ENCODE results near the gene SECISBP2L.
"Not testable (repeated sequence)": the region's sequence is repeated elsewhere in the genome, so short reads cannot be mapped to it uniquely, and the experiment has no call there.

SECISBP2L gene, protein sequence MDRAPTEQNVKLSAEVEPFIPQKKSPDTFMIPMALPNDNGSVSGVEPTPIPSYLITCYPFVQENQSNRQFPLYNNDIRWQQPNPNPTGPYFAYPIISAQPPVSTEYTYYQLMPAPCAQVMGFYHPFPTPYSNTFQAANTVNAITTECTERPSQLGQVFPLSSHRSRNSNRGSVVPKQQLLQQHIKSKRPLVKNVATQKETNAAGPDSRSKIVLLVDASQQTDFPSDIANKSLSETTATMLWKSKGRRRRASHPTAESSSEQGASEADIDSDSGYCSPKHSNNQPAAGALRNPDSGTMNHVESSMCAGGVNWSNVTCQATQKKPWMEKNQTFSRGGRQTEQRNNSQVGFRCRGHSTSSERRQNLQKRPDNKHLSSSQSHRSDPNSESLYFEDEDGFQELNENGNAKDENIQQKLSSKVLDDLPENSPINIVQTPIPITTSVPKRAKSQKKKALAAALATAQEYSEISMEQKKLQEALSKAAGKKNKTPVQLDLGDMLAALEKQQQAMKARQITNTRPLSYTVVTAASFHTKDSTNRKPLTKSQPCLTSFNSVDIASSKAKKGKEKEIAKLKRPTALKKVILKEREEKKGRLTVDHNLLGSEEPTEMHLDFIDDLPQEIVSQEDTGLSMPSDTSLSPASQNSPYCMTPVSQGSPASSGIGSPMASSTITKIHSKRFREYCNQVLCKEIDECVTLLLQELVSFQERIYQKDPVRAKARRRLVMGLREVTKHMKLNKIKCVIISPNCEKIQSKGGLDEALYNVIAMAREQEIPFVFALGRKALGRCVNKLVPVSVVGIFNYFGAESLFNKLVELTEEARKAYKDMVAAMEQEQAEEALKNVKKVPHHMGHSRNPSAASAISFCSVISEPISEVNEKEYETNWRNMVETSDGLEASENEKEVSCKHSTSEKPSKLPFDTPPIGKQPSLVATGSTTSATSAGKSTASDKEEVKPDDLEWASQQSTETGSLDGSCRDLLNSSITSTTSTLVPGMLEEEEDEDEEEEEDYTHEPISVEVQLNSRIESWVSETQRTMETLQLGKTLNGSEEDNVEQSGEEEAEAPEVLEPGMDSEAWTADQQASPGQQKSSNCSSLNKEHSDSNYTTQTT

DNA sequence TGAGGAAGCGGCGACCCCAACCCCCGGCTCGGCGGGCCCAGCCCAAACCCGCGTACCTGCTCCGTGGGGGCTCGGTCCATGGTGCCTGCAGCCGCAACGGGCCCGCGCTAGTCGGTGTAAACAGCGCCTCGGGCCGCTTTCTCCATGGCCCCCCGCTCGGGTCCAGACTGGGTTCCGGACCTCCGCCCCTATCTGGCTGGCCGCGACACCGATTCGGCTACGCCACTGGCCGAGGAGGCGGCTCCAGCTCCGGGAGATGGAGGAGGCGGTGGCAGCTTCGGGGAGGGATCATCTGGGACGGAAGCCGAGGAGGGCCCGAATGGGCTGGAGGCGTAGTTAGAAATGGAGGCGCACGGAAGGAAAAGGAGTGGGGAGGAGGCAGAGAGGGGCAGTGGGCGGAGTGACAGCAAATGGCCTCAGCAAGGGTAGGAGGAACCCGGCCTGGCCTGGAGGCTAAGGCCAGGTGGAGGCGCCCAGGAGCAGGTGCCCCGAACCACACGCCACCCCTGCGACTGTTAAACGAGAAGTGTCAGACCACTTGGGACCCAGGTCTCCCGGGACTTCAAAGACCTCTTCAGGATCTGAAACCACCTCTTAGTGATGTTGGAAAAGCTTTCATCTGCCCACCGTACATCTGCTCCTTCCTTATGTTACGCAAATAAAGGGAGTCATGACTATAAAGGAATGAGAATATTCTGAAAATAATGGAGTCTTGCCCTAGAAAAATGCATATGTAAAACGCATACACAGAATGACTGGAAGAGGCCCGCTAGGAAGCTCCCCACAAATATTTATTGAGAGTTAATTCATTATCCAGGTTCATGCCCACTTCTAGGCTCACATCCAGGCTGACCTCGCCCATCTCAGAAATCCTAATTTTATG is at the start of gene SECISBP2L:
Gene SECISBP2L (minus strand): TSS at position 227 of the 883 bp plus-strand sequence. CDS start 147 bp downstream, at position 80.
- FAIRE-seq: no peak

DNA sequence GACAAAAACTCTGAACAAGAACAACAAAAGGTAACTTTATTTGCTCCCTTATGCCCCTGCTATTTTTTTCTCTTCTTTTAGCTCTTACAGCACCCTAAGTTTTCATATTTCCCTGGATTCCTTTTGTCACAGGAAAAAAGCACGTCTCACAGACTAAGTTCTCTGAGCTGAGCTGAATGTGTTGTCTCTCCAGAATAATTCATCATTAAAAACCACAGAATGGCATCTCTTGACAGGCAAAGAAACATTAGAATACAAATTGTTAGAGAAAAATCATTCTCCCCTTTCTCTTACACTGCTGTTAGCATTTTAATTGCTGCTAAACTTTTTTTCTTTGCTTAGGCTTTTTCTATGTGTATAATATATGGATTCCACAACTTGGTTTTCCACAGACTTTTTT is 48.7 kb upstream of the SECISBP2L start:
- FAIRE-seq: no peak

DNA sequence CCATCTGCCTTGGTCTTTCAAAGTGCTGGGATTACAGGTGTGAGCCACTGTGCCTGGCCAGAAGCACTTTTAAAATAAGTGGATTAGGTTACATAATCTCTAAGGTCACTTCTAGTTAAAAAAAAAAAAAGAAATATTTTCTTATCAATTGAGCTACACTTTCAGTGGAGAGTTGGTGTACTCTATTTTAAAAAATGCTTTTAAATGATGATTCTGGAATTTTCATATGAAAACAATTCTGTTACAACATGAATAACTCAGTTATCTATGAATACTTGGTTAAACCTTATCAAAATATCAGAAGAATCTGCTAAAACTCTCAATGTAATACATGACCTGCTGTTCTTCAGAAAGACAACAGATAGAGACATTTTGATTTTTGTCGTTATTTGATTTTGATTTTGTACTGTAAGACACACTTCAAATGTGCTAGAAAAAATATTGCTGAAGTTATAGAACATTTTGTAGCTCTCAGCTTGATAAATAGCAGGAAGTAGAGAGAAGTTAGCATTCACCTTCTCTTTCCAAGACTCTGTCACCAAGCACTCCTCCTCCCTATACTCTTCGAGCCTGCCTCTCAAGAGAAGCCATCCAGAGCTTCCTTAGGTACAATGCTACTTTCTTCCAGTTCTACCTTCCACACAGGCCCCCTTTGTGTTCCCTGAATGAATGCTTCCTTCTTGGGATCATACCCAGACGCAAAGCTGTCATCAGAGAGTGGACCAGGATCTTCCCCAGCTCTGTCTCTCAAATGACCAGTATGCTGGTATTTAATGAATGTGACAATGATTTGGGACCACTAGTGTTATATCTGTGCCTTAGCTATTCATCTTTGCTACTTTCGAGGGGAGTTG is 47.2 kb upstream of the SECISBP2L start:
- FAIRE-seq: no peak

DNA sequence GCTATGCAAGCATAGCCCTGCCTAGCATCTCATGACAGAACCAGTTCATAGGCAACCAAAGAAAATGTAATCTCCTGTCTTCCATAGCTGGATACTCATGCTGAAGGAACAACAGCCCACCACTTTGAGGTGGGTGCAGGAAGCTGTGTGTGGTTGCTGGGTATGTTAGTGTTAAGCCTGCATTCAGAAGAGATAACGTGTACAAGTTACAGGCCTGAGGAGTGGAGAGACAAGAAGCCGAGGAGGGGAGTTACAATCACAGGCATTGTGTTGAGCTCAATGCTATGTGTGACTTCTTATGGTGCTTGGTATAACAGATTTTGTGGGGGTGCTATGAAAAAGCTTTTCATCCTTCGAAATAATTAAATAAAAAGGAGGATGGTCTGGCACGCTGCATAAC is 42.8 kb upstream of the SECISBP2L start:
- FAIRE-seq: no peak

DNA sequence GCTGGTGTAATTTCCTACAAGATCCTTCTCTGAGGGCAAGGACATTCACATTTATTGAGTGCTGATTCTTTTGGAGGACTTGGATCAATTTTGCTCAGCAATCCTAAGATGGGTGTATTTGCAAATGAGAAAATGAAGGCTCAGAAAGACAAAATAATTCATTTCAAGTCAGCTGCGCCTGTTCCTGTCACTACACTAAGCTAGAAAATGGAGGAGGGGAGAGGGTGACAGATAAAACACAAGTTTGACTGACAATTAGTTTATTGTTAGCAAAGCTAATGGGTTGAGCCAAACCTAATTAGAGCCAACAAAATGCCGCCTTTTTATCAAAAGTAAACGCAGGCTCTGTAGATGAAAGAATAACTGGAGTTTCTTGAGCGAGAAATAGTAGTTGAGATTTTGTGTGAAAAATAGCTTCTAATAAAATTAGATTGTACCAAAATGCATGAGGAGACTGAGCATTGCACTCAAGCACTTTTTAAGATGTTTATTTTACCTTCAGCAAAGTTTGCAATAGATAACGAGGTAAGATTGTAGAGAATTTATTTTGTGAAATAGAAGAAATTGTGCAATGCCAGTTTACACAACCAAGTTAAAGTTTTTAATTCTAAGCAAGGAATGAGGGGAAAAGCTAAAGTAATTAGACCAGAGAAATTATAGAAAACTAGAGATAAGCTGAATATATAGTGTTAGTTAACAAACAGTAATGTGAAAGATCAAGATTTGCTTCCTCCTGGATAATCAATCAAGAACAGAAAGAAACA is 39.6 kb upstream of the SECISBP2L start:
- FAIRE-seq: no peak

DNA sequence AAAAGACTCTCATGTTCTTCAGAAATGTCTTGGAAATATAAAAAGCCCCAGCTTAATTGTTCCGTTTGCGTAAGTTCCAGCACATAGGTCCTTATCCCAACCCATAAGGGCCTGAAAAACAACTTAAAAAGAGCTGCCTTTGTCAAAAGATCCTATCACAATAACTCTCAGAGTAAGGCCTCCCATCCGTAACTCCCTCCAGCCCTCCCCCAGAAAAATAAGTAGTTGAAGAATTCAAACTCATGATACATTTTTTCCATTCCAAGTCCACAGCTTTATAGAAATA is 38.0 kb upstream of the SECISBP2L start:
- no peak for FAIRE-seq

DNA sequence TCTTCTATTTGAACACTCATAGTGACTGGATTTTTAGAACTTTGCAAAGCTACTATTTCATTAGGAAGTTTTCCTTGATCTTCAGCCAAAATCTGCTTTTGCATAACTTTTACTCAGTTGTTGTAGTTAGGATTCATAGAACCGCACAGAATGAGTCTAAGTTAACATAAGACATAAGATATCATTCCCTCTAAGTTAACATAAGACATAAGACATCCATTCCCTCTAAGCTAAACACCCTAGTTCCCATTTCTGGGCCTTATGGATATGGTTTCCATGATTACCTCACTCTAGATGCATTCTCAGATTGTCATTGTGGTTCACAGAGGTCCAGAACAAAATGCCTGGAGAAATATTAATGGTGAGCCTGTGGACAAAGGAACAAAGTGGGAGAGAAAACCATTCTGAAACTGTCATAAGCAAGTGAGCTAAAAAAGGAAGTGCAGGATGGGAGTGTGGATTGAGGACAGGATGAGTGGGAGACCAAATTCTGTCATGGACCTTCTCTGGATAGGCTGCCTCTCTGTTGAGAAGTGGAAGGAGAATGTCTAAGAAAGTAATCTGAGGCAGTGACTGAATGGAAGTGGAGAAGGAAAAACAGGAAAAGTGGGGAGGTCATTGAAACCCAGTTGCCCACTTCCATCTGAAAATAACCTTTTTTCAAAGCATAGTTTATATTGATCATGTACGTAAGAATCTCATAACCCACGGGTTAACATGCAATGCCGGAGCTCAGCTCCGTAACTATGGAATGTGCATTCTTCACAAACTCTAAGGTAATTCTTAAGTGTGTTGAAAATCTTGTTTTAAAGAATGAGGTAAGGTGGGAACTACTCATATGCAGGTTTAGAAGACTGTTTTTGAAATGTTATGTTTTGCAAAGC is 37.4 kb upstream of the SECISBP2L start:
- FAIRE-seq: no peak

DNA sequence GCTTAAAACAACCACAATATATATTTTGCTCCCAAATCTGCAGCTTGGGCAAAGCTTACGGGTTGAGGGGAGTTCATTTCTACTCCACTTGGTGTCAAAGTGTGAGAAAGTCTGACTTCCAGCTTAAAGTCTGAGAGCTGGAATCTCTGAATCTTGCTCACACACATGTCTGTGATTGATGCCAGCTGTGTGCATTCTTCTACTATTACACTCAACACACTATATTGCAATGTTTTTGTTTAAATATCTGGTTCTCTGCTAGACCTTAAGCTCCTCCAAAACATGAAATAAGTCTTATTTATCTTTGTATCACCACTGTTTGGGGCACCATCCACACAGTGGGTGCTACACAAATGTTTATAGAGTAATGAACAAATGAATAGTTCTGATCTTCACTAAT is 36.7 kb upstream of the SECISBP2L start:
- no peak for FAIRE-seq

DNA sequence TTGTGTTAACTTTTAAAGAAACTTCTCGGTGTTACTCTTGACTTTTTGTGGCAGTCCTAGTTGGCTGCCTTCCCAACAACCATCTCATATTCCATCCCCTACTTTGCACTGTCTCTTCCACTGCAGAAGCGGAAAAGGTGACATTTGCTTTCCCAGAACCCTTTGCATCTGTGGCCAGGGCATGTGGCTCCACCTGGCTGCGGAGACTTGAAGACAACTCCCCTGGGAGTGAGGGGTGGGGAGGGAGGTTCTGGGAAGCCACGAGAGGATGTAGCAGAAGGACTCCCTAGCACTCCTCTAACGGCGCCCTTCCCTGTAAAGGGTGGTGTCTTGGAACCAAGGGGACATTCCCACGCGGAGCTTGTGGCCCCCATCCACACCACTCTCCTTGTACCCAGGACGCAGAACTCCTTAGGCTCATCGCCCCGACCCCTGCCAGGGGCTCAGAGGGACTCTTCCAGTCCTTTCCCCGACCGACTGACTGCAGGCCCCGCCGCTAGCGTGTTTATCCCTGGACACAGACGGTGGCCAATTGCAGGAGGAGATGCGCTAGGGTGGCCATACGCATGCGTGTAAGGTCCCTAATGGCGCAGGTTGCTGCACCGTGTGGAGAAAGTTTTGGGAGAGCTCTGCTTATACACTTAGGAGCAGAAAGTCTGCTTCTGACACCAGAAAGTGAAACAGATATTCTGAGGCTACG is 33.2 kb upstream of the SECISBP2L start:
- no peak for FAIRE-seq

DNA sequence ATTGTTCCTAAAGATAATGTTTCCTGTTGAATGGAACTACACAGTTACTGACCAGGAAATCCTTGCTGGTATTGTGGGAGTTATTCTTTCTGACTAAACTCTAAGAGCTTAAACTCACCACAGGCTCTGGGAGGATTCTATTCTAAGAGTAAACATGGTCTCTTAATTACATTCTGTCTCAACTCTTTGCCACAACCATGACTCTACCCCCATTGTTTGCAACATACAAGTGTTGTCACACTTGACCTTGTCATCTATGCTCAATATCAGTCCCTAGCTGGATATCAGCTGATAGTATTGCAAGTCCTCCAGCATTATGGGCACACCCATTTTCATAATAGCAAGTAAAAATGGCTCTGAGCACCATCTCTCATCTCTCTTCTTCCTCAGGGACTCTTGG is 29.6 kb upstream of the SECISBP2L start:
- no peak for FAIRE-seq

DNA sequence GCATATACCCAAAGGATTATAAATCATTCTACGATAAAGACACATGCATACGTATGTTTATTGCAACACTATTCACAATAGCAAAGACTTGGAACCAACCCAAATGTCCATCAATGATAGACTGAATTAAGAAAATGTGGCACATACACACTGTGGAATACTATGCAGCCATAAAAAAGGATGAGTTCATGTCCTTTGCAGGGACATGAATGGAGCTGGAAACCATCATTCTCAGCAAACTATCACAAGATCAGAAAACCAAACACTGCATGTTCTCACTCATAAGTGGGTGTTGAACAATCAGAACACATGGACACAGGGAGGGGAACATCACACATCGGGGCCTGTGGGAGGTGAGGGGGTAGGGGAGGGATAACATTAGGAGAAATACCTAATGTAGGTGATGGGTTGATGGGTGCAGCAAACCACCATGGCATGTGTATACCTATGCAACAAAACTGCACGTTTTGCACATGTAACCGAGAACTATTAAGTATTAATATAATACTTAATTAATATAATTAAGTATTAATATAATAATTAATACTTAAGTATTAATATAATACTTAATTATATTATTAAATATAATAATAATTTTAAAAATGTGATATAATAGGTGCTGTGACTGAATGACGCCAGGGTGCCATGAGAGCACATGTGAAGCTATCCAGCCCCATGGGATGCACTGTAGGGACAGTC is 28.5 kb upstream of the SECISBP2L start:
- FAIRE-seq: not testable (repeated sequence)

DNA sequence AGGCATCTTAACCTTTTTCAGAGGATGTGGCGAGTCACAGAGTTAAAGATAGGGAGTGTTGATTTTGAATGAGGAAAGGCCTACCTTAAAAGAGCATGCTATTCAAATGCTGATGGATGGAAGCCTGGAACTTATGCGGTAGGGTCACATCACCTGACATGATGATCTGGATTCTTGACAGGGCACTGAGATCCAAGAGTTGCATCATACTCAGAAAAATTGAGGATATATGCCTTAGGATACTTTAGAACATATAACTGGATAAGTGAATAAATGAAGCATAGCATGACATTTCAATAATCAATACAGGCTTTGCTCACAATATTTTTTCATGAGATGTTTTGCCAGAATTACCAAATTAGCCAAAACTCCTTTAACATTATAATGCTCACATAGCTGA is 20.1 kb upstream of the SECISBP2L start:
- FAIRE-seq: no peak

DNA sequence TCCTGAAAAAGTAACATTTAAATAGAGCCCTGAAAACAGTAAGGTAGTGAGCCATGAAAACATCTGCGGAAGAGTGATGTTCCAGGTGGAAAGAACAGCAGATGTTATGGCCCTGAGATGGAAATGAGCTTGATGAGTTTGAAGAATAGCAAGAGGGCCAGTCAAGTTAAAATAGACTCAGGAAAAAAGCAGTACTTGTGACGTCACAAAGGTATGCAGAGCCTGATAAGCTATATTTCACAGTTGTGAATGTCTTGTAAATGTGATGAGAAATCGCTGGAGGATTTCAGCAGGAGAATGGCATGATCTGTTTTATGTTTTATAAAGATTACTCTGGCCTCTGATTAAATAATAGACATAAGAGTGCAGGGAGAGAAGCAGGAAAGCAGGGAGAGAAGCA is 18.6 kb upstream of the SECISBP2L start:
- no peak for FAIRE-seq

DNA sequence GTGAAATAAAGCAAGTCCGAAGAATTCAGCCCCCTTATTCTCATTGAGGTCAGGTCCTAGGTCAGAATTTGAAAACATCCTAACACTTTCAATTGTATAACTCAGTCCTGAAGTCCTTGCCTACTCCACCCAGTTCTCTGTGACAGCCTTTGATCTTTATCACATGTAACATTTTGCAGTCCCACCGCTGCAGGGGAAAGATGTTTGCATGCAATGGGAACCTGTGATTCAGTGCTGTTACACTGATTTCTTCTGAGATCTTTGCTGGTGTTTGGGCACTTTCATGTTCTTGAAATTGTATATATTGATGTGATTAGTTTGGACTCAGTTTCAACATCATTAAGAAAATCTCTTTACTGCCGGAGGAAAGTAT is 18.0 kb upstream of the SECISBP2L start:
- no peak for FAIRE-seq

DNA sequence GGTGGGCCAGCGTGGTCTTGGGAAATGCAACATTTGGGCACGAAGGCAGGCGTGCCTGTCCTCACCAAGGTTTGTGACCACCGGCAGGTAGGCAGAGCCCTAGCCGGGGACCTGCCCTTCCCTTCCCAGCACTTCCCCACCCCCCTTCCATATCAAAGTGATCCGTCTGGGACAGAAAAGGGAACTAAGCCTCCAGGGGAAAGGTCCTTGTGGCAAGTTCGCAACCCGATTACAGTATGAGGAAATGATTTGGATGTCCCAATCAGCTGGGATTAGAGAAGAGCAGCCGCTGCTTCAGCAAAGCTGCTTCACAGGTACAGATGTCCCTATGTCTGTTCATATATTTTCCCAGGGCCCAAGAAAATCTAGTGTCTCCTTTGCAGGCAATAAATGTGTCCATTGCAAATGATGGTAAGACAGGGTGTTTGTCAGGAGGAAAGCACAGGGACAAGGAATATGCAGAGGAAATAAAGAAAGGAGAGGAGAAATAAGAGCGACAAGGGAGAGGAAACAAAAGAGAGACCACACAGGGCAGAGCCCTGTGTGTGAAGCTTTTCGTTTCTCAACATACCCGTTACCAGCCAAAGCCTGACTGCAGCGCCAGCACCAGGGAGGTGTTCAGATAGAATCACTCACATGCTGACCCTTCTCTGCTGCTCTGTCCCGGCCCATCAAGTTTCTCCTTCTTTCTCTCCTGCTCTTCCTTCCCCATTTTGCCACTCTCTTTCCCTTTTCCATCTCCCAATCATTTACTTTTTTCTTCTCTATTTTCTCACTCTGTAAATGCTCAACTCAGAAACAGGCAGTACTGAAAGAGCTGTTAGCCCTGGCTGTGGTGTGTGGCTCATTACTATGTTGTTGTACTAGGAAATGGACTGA is 17.4 kb upstream of the SECISBP2L start:
- no peak for FAIRE-seq

DNA sequence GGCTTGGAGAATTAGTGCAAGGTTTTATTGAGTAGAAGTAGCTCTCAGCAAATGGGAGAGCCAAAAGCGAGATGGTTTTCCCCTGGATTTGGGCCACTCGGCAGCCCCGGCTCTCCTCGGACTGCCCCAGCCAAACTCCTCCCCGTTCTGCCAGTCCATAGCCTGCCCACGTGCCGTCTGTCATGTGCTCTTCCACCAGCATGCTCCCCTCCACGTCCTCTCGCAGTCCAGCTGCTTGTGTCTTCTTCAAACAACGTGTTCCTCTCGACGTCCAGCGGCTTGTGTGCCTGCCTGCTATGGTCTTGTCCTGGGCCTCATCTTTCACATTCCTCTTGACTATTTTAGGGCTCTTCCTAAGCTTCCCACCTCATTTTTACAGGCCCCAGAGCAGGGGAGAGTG is 16.7 kb upstream of the SECISBP2L start:
- no peak for FAIRE-seq

DNA sequence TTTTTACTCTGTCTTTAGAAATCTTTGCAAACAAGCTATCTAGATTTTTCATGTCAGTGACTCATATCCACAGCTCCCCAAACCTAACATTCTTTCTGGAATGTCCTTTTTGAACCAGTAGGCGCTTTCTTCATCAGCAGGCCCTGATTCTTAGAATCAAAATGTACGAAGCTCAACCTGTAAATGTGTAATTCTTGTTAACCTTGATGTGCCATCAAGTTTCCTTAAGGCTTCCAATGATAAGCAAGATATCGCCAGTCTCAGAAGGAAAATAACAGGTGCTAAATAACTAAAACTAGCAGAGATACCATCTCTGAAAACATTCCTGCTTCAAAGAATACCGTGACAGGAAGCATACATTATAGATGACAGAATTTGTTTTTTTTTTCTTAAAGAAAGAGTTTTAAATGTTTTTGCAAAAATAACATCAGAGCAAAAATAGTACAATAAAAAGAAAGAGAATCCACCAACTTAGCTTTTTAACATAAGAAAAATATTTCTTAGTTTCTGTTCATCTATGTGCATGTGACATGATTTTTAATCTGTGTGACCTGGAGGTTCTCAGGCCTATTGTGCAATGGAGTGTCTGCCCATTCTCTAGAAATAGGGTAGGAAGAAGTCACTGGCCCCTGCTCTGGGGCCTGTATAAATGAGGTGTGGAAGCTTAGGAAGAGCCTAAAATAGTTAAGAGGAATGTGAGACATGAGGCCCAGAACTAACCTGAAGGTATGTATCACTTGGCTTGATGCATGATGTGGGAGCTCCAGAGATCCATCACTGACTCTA is 14.7 kb upstream of the SECISBP2L start:
- no peak for FAIRE-seq

Measured in colon (tissue), 2 donors.